Natural killer cell (primary cell): Measurements from ENCODE around the gene AP4M1. TPM values are rescaled to one million over a fixed set of nuclear protein-coding genes. Genes with fewer than 3 reads are reported as not detected.

ENCODE experiments used
- ATAC-seq, 3 donors: fragments of 150-1000 bp in 2 of 3; fragments of 200-7000 bp in 1 of 3; cut with Tn5 transposase; 1 replicate in 1 of 3; 2 replicates in 2 of 3; pipeline ENCODE4 v1.10.0; 2021; ENCODE audit warnings: mild to moderate bottlenecking in 2 of 3, moderate library complexity in 2 of 3
- DNase-seq, 2 donors: peaks; one replicate each; pipeline versions ENCODE4 v3.0.0 to v3.0.0-alpha.2; 2013 to 2021; ENCODE audit warnings: mixed read lengths in 1 of 2
- H3K27ac ChIP-seq: one replicate; pipeline ENCODE4 v1.5.1; 2013; ENCODE audit warnings: mild to moderate bottlenecking, low read length
- H3K27me3 ChIP-seq: one replicate; pipeline ENCODE4 v1.6.1; 2013; ENCODE audit warnings: low read length; ENCODE audit not compliant: control insufficient read depth, insufficient read depth
- H3K36me3 ChIP-seq: one replicate; pipeline ENCODE4 v1.6.1; 2013; ENCODE audit warnings: low read length; ENCODE audit not compliant: control insufficient read depth, insufficient read depth
- H3K4me1 ChIP-seq: one replicate; pipeline ENCODE4 v1.6.1; 2013; ENCODE audit warnings: low read length; ENCODE audit not compliant: control insufficient read depth, insufficient read depth
- H3K4me3 ChIP-seq: one replicate; pipeline ENCODE4 v1.5.1; 2013; ENCODE audit warnings: low read length
- H3K9me3 ChIP-seq: one replicate; pipeline ENCODE4 v1.6.1; 2013; ENCODE audit warnings: low read length; ENCODE audit not compliant: control insufficient read depth, insufficient read depth
- H3K27ac Mint-ChIP-seq, 2 donors: one replicate each; pipeline ENCODE4 v1.8.0; 2022; ENCODE audit warnings: mild to moderate bottlenecking in 2 of 2, mixed read lengths in 2 of 2, moderate library complexity in 1 of 2
- H3K27me3 Mint-ChIP-seq, 2 donors: one replicate each; pipeline ENCODE4 v1.8.0; 2022; ENCODE audit warnings: low read depth in 2 of 2, mixed read lengths in 2 of 2
- H3K36me3 Mint-ChIP-seq: one replicate; pipeline ENCODE4 v1.8.0; 2022; ENCODE audit warnings: mixed read lengths
- H3K4me1 Mint-ChIP-seq, 2 donors: one replicate each; pipeline ENCODE4 v1.8.0; 2022; ENCODE audit warnings: mixed read lengths in 2 of 2
- H3K4me3 Mint-ChIP-seq: one replicate; pipeline ENCODE4 v1.8.0; 2022; ENCODE audit warnings: mild to moderate bottlenecking, moderate library complexity, mixed read lengths
- H3K9me3 Mint-ChIP-seq, 2 donors: one replicate each; pipeline ENCODE4 v1.8.0; 2022; ENCODE audit warnings: mixed read lengths in 2 of 2
- CTCF ChIP-seq: fragments of 200-600 bp; IDR thresholded peaks from one replicate; pipeline ENCODE4 v1.8.0; 2022; ENCODE audit warnings: antibody characterized with exemption
- WGBS: methylation state at CpG from one replicate; pipeline ENCODE4 v1.1.7; 2013; ENCODE audit warnings: missing lambda C conversion rate; ENCODE audit not compliant: insufficient coverage; 5-methylcytosine and 5-hydroxymethylcytosine counted together
- intact Hi-C: fragments of 100-400 bp; cut with micrococcal nuclease; formaldehyde crosslinking; loops from one replicate; pipeline ENCODE4 v1.14.2; 2022
- total RNA-seq, 4 donors: library from RNA; stranded (reverse); fragments of 120-200 nt in 1 of 4; gene quantifications; one replicate each; pipeline versions ENCODE4 v1.2.3 to v1.2.4, GENCODE V29; 2013 to 2022

Gene AP4M1
- total RNA-seq, 3 donors from 2014 or later (not counting 1 experiment from before 2014, with no cell fraction given), result 8.4 to 12.8 (median 12.7) TPM

- Histone ChIP-seq H3K9me3 (no peaks in the 10 kb centered on the region), H3K27me3 (no peaks in the 10 kb centered on the region), H3K4me3 (no peak overlapping the region), H3K27ac (no peak overlapping the region), H3K4me1 (peaks cover 45% of the 10 kb centered on the region), H3K36me3 (peaks cover 33% of the 10 kb centered on the region)
- DNase-seq, result no peak
- intact Hi-C loops, result no loop called here
- peak overlapping the region; percentile 13 to 49 for H3K27ac Mint-ChIP-seq
- no peaks in the 10 kb centered on the region for H3K27me3 Mint-ChIP-seq
- H3K9me3 Mint-ChIP-seq, result no peaks in the 10 kb centered on the region
- no peaks in the 10 kb centered on the region for H3K36me3 Mint-ChIP-seq
- ATAC-seq, result no peak
- peaks cover 35 to 54% of the 10 kb centered on the region in 2 donors for H3K4me1 Mint-ChIP-seq
- WGBS, result 97% methylated on average over 16 of the region's 18 CpGs
- H3K4me3 Mint-ChIP-seq, result no peak overlapping the region
- TF ChIP-seq CTCF, result no peak
Measured at GRCh38 chr7:100152937-100153666, 51.7 kb downstream of the AP4M1 start.

GRCh38 chr7:100153708-100154535, 52.5 kb downstream of the AP4M1 start:
- Histone ChIP-seq H3K9me3 (no peaks in the 10 kb centered on the region), H3K4me3 (no peak overlapping the region), H3K36me3 (peaks cover 33% of the 10 kb centered on the region), H3K27me3 (no peaks in the 10 kb centered on the region), H3K4me1 (peaks cover 45% of the 10 kb centered on the region), H3K27ac (no peak overlapping the region)
- H3K4me1 Mint-ChIP-seq, result peaks cover 27 to 46% of the 10 kb centered on the region in 2 donors
- TF ChIP-seq CTCF, result no peak
- no peak overlapping the region for H3K4me3 Mint-ChIP-seq
- no peaks in the 10 kb centered on the region for H3K9me3 Mint-ChIP-seq
- H3K27me3 Mint-ChIP-seq, result no peaks in the 10 kb centered on the region
- no peak for ATAC-seq
- H3K36me3 Mint-ChIP-seq, result no peaks in the 10 kb centered on the region
- no peak for DNase-seq
- H3K27ac Mint-ChIP-seq, result peak overlapping the region in 1 of 2 donors; percentile 13
- intact Hi-C loops, result no loop called here
- WGBS, result 81% methylated on average over 11 of the region's 16 CpGs

- no peaks in the 10 kb centered on the region for H3K36me3 Mint-ChIP-seq
Measured at GRCh38 chr7:100154651-100155491, 53.4 kb downstream of the AP4M1 start.

More at GRCh38 chr7:100154651-100155491, 53.4 kb downstream of the AP4M1 start:
- no peaks in the 10 kb centered on the region for H3K27me3 Mint-ChIP-seq
- peaks cover 33% of the 10 kb centered on the region for H3K36me3 ChIP-seq
- H3K4me3 ChIP-seq, result no peak overlapping the region
- no peaks in the 10 kb centered on the region for H3K9me3 ChIP-seq
- TF ChIP-seq CTCF, result no peak
- peaks cover 22 to 39% of the 10 kb centered on the region in 2 donors for H3K4me1 Mint-ChIP-seq
- H3K4me3 Mint-ChIP-seq, result no peak overlapping the region
- no peak overlapping the region for H3K27ac Mint-ChIP-seq
- H3K27ac ChIP-seq, result no peak overlapping the region
- intact Hi-C loops, result no loop called here
- DNase-seq (no peak), ATAC-seq (no peak)
- 92% methylated on average over 30 of the region's 30 CpGs for WGBS
- no peaks in the 10 kb centered on the region for H3K27me3 ChIP-seq
- H3K4me1 ChIP-seq, result peaks cover 41% of the 10 kb centered on the region
- H3K9me3 Mint-ChIP-seq, result no peaks in the 10 kb centered on the region
